HepG2 (cell line): Measurements from ENCODE around the gene CCDC183. TPM values are rescaled to one million over a fixed set of nuclear protein-coding genes. Genes with fewer than 3 reads are reported as not detected.
A peak's percentile ranks its signal among the peaks of the same experiment; 100 is the strongest.

ENCODE experiments used
- AKAP8 ChIP-seq: sonication (generic); formaldehyde crosslinking; IDR thresholded peaks from 2 replicates; pipeline ENCODE4 v1.5.1; 2020; ENCODE audit warnings: mild to moderate bottlenecking, missing genetic modification reagents
- ATF7-NPFF ChIP-seq: sonication (generic); formaldehyde crosslinking; IDR thresholded peaks from 2 replicates; pipeline ENCODE4 v1.8.1; 2023; ENCODE audit warnings: mild to moderate bottlenecking, low read depth, missing genetic modification reagents, moderate library complexity
- DPF2 ChIP-seq: sonication (generic); formaldehyde crosslinking; IDR thresholded peaks from 2 replicates; pipeline ENCODE4 v1.4.0; 2020; ENCODE audit warnings: mild to moderate bottlenecking, low read depth, missing genetic modification reagents, borderline replicate concordance
- E2F2 ChIP-seq: sonication (generic); formaldehyde crosslinking; IDR thresholded peaks from 2 replicates; pipeline ENCODE4 v1.4.0; 2020; ENCODE audit warnings: missing genetic modification reagents, borderline replicate concordance
- IKZF5 ChIP-seq: IDR thresholded peaks from 2 replicates; pipeline ENCODE4 v1.6.1; 2018; ENCODE audit warnings: missing genetic modification reagents, mild to moderate bottlenecking, missing compliant biosample characterization
- MAZ ChIP-seq, 2 experiments: sonication (generic) in 1 of 2; formaldehyde crosslinking in 1 of 2; IDR thresholded peaks; 2 replicates each; pipeline versions ENCODE4 v1.5.0 to v1.6.1; 2012 to 2020; ENCODE audit warnings: low read depth in 2 of 2, mild to moderate bottlenecking in 2 of 2, borderline replicate concordance in 1 of 2, improper control_type of control experiment in 1 of 2, low read length in 1 of 2, missing genetic modification reagents in 1 of 2, moderate library complexity in 1 of 2
- NCOA5 ChIP-seq: sonication (generic); formaldehyde crosslinking; IDR thresholded peaks from 2 replicates; pipeline ENCODE4 v1.4.0; 2020; ENCODE audit warnings: missing genetic modification reagents
- PATZ1 ChIP-seq: sonication (generic); formaldehyde crosslinking; IDR thresholded peaks from 2 replicates; pipeline ENCODE4 v1.4.0; 2020; ENCODE audit warnings: missing genetic modification reagents
- POLR2G ChIP-seq: fragments of 200-400 bp; formaldehyde crosslinking; IDR thresholded peaks from 2 replicates; pipeline ENCODE4 v1.6.1; 2018; ENCODE audit warnings: mild to moderate bottlenecking, low read depth, low read length, moderate library complexity
- RFXANK ChIP-seq: IDR thresholded peaks from 2 replicates; pipeline ENCODE4 v1.6.1; 2016
- SALL1 ChIP-seq: sonication (generic); formaldehyde crosslinking; IDR thresholded peaks from 2 replicates; pipeline ENCODE4 v1.8.0; 2022; ENCODE audit warnings: mild to moderate bottlenecking, missing genetic modification reagents
- TMF1 ChIP-seq: sonication (generic); formaldehyde crosslinking; IDR thresholded peaks from 2 replicates; pipeline ENCODE4 v1.8.1; 2022; ENCODE audit warnings: low read depth, missing genetic modification reagents
- ZBTB42 ChIP-seq: sonication (generic); formaldehyde crosslinking; IDR thresholded peaks from 2 replicates; pipeline ENCODE4 v1.5.0; 2020; ENCODE audit warnings: mild to moderate bottlenecking, missing genetic modification reagents
- ZC3H13 ChIP-seq: sonication (generic); formaldehyde crosslinking; IDR thresholded peaks from 2 replicates; pipeline ENCODE4 v1.8.1; 2023; ENCODE audit warnings: mild to moderate bottlenecking, missing genetic modification reagents, moderate library complexity
- ZNF281 ChIP-seq: sonication (generic); formaldehyde crosslinking; IDR thresholded peaks from 2 replicates; pipeline ENCODE4 v1.4.0; 2020; ENCODE audit warnings: missing genetic modification reagents, borderline replicate concordance
- ZNF326 ChIP-seq: sonication (generic); formaldehyde crosslinking; IDR thresholded peaks from 2 replicates; pipeline ENCODE4 v1.4.0; 2020; ENCODE audit warnings: missing genetic modification reagents, borderline replicate concordance
- ZNF343 ChIP-seq: sonication (generic); formaldehyde crosslinking; IDR thresholded peaks from 2 replicates; pipeline ENCODE4 v1.4.0; 2020; ENCODE audit warnings: mild to moderate bottlenecking, missing genetic modification reagents
- ZNF543 ChIP-seq: sonication (generic); formaldehyde crosslinking; IDR thresholded peaks from 2 replicates; pipeline ENCODE4 v1.4.0; 2020; ENCODE audit warnings: mild to moderate bottlenecking, missing genetic modification reagents
- ZNF782 ChIP-seq: sonication (generic); formaldehyde crosslinking; IDR thresholded peaks from 2 replicates; pipeline ENCODE4 v1.4.0; 2020; ENCODE audit warnings: missing genetic modification reagents, mild to moderate bottlenecking, borderline replicate concordance
- ZNF816 ChIP-seq: sonication (generic); formaldehyde crosslinking; IDR thresholded peaks from 2 replicates; pipeline ENCODE4 v1.8.0; 2022; ENCODE audit warnings: missing genetic modification reagents, mild to moderate bottlenecking, borderline replicate concordance
- ZSCAN20 ChIP-seq: sonication (generic); formaldehyde crosslinking; IDR thresholded peaks from 2 replicates; pipeline ENCODE4 v1.4.0; 2020; ENCODE audit warnings: missing genetic modification reagents, mild to moderate bottlenecking, borderline replicate concordance
- polyA plus RNA-seq, 8 experiments: library from polyadenylated mRNA; depleted of rRNA in 3 of 8; stranded (reverse) in 7 of 8; unstranded in 1 of 8; fragments of >200 nt; fragmentation: Illumina TruSeq in 4 of 8; extraction: Trizol in 4 of 8; gene quantifications; 2 replicates each; pipeline versions ENCODE4 v1.2.1 to v1.2.3, GENCODE V29; 2011 to 2016; ENCODE audit warnings: low read depth in 4 of 8, missing spikeins in 1 of 8, mixed read lengths in 1 of 8; ENCODE audit not compliant: insufficient read depth in 1 of 8
- total RNA-seq, 5 experiments: library from RNA; depleted of rRNA; stranded (reverse); fragments of >200 nt; fragmentation: Illumina TruSeq; extraction: Trizol; gene quantifications; 2 replicates each; pipeline ENCODE4 v1.2.3, GENCODE V29; 2016; ENCODE audit warnings: low read depth in 1 of 5

Gene CCDC183
- total and polyA plus RNA-seq, 2 of the 13 experiments (the other 11 are each of a cell fraction or from before 2014, with no cell fraction given): 5.0 to 66.4 TPM

GRCh38 chr9:136842380-136842948, 46.3 kb downstream of the CCDC183 start, which contains the start of gene AJM1 (continued):
- peak; percentile 81; the same call in 1 of the 2 replicates for TF ChIP-seq ZNF543 (CRISPR knock-in tag)
- TF ChIP-seq ATF7-NPFF: peak; percentile 79
- TF ChIP-seq ZBTB42 (CRISPR knock-in tag): 0 out of 2 replicates have a peak, but pooled peaks have one; percentile 24
- peak; percentile 100 for TF ChIP-seq AKAP8 (CRISPR knock-in tag)
- TF ChIP-seq ZNF281: peak; percentile 36; the same call in 1 of the 2 replicates
- peak; percentile 23 for TF ChIP-seq PATZ1 (CRISPR knock-in tag)
- 0 out of 2 replicates have a peak, but pooled peaks have one; percentile 45 for TF ChIP-seq TMF1 (CRISPR knock-in tag)
- peak; percentile 78; the same call in 1 of the 2 replicates for TF ChIP-seq ZNF782 (CRISPR knock-in tag)
- peak; percentile 47; the same call in 1 of the 2 replicates for TF ChIP-seq ZSCAN20 (CRISPR knock-in tag)
- TF ChIP-seq MAZ (IDR thresholded peaks at IDR 0.05; ENCODE audit: borderline replicate concordance, low read depth, low read length): 0 out of 2 replicates have a peak, but pooled peaks have one; percentile 46
- TF ChIP-seq MAZ (CRISPR knock-in tag; IDR thresholded peaks at IDR 0.05; ENCODE audit: low read depth): 0 out of 2 replicates have a peak, but pooled peaks have one; percentile 25
- 0 out of 2 replicates have a peak, but pooled peaks have one; percentile 10 for TF ChIP-seq DPF2
- TF ChIP-seq NCOA5 (CRISPR knock-in tag): peak; percentile 54; the same call in 1 of the 2 replicates
- TF ChIP-seq ZC3H13 (CRISPR knock-in tag): peak; percentile 93
- peak; percentile 43; the same call in 1 of the 2 replicates for TF ChIP-seq SALL1
- TF ChIP-seq IKZF5: 0 out of 2 replicates have a peak, but pooled peaks have one; percentile 40
- TF ChIP-seq E2F2 (CRISPR knock-in tag): 0 out of 2 replicates have a peak, but pooled peaks have one; percentile 39
- 0 out of 2 replicates have a peak, but pooled peaks have one; percentile 54 for TF ChIP-seq RFXANK
- TF ChIP-seq ZNF326: peak; percentile 95
- peak; percentile 67; the same call in 1 of the 2 replicates for TF ChIP-seq ZNF343 (CRISPR knock-in tag)
- peak; percentile 92; the same call in 1 of the 2 replicates for TF ChIP-seq ZNF816
- peak; percentile 68 for TF ChIP-seq POLR2G
